ENCODE data around the gene B3GALNT2. TPM values are rescaled to one million over a fixed set of nuclear protein-coding genes. Genes with fewer than 3 reads are reported as not detected.

Gene B3GALNT2
- total RNA-seq, 1 experiment from 2014 or later = 35.5 TPM

DNA sequence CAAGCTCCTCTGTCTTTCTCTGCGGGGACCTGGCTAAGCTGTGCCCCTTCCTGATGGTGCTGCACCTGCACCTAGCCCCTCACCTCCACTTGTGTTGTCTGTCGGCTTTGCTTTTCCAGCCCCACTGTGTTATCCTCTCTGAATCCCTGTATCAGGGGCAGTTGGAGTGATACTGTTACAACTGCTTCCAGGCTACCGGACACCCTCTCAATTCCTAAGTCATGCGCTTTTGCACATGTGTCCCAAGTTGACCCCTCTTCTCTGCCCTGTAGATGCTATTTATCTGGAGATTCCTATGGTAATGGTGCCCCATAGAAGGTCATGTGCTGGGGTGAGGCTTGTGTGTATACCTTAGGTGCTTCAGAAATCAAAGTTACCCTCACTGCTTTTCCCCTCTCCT lies 78.1 kb downstream of the B3GALNT2 start:
- no peaks in the 10 kb centered on the region for H3K36me3 ChIP-seq (ENCODE audit: control insufficient read depth, insufficient read depth, low read length)
- no peak for DNase-seq
- Mint-ChIP-seq H3K27me3 (ENCODE audit: insufficient read depth, unreplicated experiment) (no peaks in the 10 kb centered on the region), H3K36me3 (ENCODE audit: insufficient read depth, unreplicated experiment) (no peaks in the 10 kb centered on the region), H3K4me1 (ENCODE audit: low read depth, unreplicated experiment) (peaks cover 6% of the 10 kb centered on the region), H3K27ac (ENCODE audit: unreplicated experiment) (no peak overlapping the region), H3K9me3 (ENCODE audit: unreplicated experiment) (no peaks in the 10 kb centered on the region), H3K4me3 (ENCODE audit: unreplicated experiment) (no peak overlapping the region)
- CTCF ChIA-PET = no interaction called here
- no peak overlapping the region for H3K4me3 ChIP-seq (ENCODE audit: low read depth, low read length)
- POLR2A ChIA-PET = no interaction called here
- BruUV-seq (replicated peaks) = no TSS peak
- no peaks in the 10 kb centered on the region for H3K4me1 ChIP-seq
- TF ChIP-seq, protein P1, sequence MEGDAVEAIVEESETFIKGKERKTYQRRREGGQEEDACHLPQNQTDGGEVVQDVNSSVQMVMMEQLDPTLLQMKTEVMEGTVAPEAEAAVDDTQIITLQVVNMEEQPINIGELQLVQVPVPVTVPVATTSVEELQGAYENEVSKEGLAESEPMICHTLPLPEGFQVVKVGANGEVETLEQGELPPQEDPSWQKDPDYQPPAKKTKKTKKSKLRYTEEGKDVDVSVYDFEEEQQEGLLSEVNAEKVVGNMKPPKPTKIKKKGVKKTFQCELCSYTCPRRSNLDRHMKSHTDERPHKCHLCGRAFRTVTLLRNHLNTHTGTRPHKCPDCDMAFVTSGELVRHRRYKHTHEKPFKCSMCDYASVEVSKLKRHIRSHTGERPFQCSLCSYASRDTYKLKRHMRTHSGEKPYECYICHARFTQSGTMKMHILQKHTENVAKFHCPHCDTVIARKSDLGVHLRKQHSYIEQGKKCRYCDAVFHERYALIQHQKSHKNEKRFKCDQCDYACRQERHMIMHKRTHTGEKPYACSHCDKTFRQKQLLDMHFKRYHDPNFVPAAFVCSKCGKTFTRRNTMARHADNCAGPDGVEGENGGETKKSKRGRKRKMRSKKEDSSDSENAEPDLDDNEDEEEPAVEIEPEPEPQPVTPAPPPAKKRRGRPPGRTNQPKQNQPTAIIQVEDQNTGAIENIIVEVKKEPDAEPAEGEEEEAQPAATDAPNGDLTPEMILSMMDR (IDR thresholded peaks at IDR 0.05; ENCODE audit: insufficient read depth in 1 of 2, low read depth in 1 of 2, low read length in 1 of 2, severe bottlenecking in 1 of 2, unreplicated experiment in 1 of 2) = no peak
- intact Hi-C loops (cut with micrococcal nuclease; ENCODE audit: unreplicated experiment) = no loop called here
- H3K9me3 ChIP-seq = no peaks in the 10 kb centered on the region
- no peaks in the 10 kb centered on the region for H3K27me3 ChIP-seq (replicated peaks; ENCODE audit: control insufficient read depth, insufficient read depth, low read length)

DNA sequence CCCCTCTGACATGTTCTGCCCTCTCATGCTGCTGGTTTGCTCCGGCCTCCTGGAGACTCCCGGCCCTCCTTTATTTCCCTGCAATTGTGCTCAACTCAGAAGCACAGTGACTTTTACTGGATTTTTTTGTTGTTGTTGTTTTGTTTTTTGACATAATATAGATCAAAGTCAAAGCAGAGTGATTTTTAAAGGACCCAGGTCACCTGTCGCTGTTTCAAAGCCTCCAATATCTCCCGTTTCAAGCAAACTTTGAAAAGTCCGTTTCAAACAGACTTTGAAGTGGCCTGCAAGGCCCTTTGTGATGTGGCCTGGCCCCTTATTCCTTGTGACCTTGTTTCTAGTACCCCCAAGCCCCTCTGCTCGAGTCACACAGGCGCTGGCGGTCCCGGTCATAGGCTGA lies 78.9 kb downstream of the B3GALNT2 start:
- Mint-ChIP-seq H3K9me3 (ENCODE audit: unreplicated experiment) (no peaks in the 10 kb centered on the region), H3K27ac (ENCODE audit: unreplicated experiment) (no peak overlapping the region), H3K36me3 (ENCODE audit: insufficient read depth, unreplicated experiment) (peaks cover 5% of the 10 kb centered on the region), H3K27me3 (ENCODE audit: insufficient read depth, unreplicated experiment) (no peaks in the 10 kb centered on the region), H3K4me3 (ENCODE audit: unreplicated experiment) (no peak overlapping the region), H3K4me1 (ENCODE audit: low read depth, unreplicated experiment) (peaks cover 6% of the 10 kb centered on the region)
- TF ChIP-seq, protein P1 (IDR thresholded peaks at IDR 0.05; ENCODE audit: insufficient read depth in 1 of 2, low read depth in 1 of 2, low read length in 1 of 2, severe bottlenecking in 1 of 2, unreplicated experiment in 1 of 2) = no peak
- no peaks in the 10 kb centered on the region for H3K9me3 ChIP-seq
- CTCF ChIA-PET = no interaction called here
- H3K4me1 ChIP-seq = no peaks in the 10 kb centered on the region
- POLR2A ChIA-PET = no interaction called here
- no peaks in the 10 kb centered on the region for H3K27me3 ChIP-seq (replicated peaks; ENCODE audit: control insufficient read depth, insufficient read depth, low read length)
- no peak overlapping the region for H3K4me3 ChIP-seq (ENCODE audit: low read depth, low read length)
- no TSS peak for BruUV-seq (replicated peaks)
- DNase-seq = no peak
- no peaks in the 10 kb centered on the region; the same call in 1 of the 2 replicates for H3K36me3 ChIP-seq (ENCODE audit: control insufficient read depth, insufficient read depth, low read length)
- intact Hi-C loops (cut with micrococcal nuclease; ENCODE audit: unreplicated experiment) = no loop called here

DNA sequence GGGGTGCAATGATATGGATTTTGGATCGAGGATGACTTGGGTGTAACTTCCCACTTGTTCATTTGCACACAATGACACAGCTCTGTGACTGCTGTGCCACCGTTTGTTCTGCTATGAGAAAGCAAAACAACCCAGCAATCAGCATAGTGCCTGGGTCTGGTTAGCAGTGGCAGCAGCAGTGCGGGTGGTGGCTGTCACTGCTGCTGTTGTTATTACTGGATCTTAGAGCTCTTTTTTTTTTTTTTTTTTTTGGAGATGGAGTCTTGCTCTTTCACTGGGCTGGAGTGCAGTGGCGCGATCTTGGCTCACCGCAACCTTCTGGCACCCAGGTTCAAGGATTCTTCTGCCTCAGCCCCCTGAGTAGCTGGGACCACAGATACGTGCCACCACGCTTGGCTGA lies 80.2 kb downstream of the B3GALNT2 start:
- BruUV-seq (replicated peaks) = no TSS peak
- Mint-ChIP-seq H3K27ac (ENCODE audit: unreplicated experiment) (no peak overlapping the region), H3K9me3 (ENCODE audit: unreplicated experiment) (no peaks in the 10 kb centered on the region), H3K4me3 (ENCODE audit: unreplicated experiment) (no peak overlapping the region), H3K27me3 (ENCODE audit: insufficient read depth, unreplicated experiment) (no peaks in the 10 kb centered on the region), H3K4me1 (ENCODE audit: low read depth, unreplicated experiment) (peaks cover 2% of the 10 kb centered on the region), H3K36me3 (ENCODE audit: insufficient read depth, unreplicated experiment) (peaks cover 12% of the 10 kb centered on the region)
- H3K4me3 ChIP-seq (ENCODE audit: low read depth, low read length) = no peak overlapping the region
- TF ChIP-seq, protein P1 (IDR thresholded peaks at IDR 0.05; ENCODE audit: insufficient read depth in 1 of 2, low read depth in 1 of 2, low read length in 1 of 2, severe bottlenecking in 1 of 2, unreplicated experiment in 1 of 2) = no peak
- DNase-seq = no peak
- H3K4me1 ChIP-seq = no peaks in the 10 kb centered on the region
- no peaks in the 10 kb centered on the region for H3K27me3 ChIP-seq (replicated peaks; ENCODE audit: control insufficient read depth, insufficient read depth, low read length)
- H3K9me3 ChIP-seq = no peaks in the 10 kb centered on the region
- POLR2A ChIA-PET = no interaction called here
- intact Hi-C loops (cut with micrococcal nuclease; ENCODE audit: unreplicated experiment) = no loop called here
- H3K36me3 ChIP-seq (ENCODE audit: control insufficient read depth, insufficient read depth, low read length) = no peaks in the 10 kb centered on the region; the same call in 1 of the 2 replicates
- CTCF ChIA-PET = no interaction called here

Data from Caco-2 (cell line).